SIG-M5 (cell line): ENCODE data around the gene TMEM147.

Experiments used
- DNase-seq: peaks from one replicate; lab custom pipeline; 2025; lab: John Stamatoyannopoulos, UW

The TMEM147 gene, protein sequence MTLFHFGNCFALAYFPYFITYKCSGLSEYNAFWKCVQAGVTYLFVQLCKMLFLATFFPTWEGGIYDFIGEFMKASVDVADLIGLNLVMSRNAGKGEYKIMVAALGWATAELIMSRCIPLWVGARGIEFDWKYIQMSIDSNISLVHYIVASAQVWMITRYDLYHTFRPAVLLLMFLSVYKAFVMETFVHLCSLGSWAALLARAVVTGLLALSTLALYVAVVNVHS

DNA sequence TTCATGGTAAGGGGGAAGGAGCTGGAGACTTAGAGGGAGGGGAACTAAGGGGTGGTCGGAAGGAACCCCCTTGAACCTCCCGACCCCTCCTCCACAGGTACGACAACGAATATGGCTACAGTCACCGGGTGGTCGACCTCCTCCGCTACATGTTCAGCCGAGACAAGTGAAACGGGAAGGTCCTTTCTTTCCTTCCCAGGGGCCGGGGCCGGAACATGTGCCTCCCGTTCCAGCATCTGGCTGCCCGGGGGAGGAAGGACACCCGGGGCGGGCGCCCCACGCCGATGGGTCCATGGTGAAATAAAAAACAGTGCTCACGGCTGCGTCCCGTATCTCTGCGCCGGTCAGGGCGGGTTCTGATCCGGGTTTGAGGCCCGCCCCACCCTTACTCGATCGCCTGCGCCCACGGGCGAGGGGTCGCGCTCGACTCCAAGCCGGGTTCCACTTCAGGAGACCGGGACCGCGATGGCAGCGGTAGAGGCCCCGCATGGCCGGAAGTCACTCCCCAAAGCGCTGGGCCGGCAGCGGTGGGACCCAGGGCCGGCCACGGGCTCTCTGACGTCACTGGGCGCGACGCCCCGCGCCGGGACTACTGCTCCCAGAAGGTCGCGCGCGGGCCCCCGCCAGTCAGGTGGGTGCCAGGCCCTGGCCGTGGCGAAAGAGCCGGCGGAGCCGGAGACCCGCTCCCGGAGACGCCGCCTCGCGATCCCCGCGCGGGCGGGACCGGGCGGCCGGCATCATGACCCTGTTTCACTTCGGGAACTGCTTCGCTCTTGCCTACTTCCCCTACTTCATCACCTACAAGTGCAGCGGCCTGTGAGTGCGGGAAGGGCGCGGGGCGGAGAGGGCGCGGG lies at the start of gene TMEM147:
Gene TMEM147 (plus strand): TSS at position 626 of the 854 bp plus-strand sequence. CDS start 114 bp downstream, at position 740.
- no peak for DNase-seq

DNA sequence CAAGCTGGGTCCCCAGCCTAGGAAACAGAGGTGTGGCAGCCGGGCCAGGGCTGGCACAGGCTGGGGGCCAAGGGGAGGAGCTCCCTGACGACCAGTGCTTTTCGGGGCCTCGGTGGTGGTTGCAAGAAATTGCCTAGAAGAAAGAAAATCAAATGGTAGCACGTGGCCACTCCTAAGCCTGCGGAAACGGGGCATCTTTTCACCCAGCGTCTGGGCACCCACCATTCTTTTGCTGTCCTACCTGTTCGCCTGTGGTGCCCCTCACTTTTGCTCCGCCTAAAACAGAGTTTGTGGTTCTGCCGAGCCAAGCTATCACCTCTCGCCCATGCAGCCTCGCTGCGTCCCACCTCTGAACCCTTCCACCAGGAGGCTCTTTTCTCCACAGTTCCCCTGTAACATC lies 48.0 kb upstream of the TMEM147 start:
- DNase-seq: no peak

DNA sequence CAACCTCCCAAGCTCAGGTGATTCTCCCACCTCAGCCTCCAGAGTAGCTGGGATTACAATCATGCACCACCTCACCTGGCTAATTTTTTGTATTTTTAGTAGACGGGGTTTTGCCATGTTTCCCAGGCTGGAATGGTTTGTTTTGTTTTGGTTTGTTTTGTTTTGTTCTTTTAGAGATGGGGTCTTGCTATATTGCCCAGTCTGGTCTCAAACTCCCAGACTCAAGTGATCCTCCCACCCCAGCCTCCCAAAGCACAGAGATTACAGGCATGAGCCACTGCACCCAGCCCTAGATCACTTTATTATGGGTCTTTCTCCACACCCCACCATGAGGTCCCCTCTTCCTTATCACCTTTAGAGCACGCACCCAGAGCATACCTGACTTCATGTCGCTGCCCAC lies 47.2 kb upstream of the TMEM147 start:
- DNase-seq: no peak

DNA sequence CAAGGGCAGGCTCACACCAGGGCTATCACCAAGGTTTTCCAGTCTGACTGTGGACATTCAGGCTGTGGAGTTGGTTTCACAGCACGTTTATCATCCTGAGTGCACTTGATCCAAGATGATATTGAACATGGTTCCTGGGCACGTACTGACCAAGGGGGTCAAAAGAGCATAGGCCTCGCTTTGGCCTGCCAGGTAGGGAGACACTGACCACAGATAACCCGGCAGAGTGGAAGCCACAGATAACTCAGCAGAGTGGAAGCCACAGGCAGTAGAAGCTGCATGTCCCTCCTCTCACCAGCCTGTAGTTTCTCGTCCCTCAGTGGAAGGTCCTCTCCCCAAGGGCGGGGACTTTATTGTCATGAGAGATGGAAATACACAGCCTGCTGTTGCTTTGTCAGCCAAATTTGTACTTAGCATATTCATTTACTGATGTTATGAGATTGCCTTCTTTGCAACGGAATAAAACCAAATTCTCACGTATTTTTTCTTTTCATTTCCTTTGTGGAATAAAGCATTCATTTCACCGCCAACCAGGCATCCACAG lies 46.4 kb upstream of the TMEM147 start:
- no peak for DNase-seq

DNA sequence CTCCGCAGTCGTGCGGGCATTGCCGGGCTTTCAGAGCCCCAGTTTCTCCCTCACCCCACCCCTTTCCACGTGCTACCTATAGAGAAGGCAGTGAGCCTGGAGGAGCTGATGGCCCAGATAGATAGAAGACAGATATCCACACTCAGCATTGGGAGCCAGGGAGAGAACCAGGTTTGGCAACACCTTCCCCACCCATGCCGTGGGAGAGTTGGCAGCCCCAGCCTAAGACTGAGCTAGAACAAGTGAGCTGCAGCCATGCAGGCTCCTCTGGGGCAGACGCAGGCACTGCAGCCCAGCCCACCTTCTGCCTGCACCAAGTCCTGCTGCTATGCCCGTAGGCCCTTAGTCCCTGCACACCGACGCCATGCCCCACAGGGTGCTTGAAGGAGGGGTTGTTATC lies 44.8 kb upstream of the TMEM147 start:
- DNase-seq: no peak

DNA sequence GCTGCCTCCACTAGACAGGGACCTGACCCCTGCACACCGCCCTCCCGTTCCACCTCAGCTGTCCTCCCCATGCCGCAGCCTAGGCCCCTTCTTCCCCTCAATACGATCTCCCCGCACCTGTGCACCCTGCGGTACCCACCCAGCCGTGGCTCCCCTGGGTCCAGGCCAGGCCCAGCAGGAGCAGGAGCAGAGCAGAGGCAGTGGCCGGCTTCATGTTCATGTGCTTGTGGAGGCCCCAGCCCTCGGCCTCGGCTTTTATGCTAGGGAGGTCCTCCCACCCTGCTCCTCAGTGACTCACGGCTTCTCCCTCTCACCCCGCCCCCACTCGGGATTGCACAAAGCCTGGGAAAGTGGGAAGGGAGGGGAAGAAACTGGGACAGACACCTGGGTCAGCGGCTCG lies 43.7 kb upstream of the TMEM147 start:
- no peak for DNase-seq

DNA sequence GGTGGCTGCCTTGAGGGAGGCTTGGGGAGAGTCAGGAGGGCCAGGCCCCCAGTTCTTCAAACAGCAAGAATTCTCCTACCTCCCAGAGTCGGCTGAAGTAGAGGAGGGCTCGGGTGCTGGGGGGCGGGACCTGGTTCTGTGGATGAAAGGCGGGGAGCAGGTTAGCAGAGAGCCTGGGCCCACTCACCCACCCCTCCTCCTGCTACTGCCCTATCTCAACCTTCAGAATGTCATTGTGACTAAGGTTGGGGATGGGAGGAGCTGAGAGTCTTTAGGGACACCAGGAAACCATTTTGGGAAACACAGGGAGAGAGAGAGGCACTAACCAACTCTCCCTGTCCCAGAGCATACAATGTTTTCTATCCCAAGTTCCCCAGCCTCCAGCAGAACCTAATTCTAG lies 42.7 kb upstream of the TMEM147 start:
- DNase-seq: no peak

DNA sequence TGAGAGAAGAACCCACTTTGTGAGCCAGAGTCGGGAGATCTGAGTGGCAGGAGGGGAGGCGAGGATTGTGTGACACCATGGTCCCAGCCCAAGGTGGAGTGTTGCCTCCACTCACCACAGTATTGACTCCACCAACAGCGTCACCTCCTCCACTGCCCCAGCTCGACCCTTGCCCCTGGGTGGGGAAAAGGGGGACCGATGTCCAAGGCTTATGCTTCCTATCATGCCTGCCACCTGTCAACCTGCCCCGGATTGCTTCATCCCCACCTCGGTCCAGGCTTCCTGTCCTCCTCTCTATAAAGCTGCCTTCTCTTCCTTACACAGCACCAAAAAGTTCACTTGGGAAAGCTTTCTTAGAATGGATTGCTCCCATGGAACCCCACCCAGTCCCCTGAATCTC lies 39.4 kb upstream of the TMEM147 start:
- DNase-seq: no peak

DNA sequence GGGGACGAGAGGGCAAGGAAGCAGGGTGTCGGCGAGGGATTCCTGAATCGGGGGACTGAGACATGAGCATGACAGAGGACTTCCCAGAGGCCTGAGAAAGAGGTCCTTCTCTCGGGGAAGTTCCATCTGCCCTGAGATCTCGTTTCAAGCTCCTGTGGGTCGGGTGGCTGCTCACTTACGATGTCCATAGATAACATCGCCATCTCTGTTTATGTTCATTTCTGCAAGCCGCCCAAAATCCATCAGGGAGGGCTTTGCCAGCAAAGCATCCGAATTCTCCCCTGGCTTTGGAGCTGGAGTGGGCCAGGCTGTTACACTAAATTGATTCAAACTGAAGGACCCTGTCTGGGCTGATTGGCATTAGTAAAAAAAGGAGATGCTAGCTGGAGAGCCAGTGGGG lies 37.9 kb upstream of the TMEM147 start:
- DNase-seq: no peak

DNA sequence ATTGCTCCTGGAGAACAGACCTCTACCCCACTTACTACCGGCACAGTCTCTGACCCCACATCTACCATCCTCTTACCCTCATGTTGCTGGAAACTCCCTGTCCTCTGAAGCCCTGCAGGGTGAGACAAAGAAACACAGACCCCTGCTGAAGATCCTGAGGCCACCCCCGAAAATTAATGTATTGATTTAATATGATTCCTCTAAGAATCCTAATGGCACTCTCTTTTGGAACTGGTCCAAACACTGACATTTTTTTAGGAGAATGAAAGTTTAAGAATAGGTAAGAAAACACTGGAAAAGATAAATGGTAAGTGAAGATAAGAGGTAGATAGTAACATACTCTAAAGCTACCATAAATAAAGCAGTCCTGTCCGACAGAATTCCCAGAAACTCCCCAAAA lies 37.3 kb upstream of the TMEM147 start:
- DNase-seq: no peak

DNA sequence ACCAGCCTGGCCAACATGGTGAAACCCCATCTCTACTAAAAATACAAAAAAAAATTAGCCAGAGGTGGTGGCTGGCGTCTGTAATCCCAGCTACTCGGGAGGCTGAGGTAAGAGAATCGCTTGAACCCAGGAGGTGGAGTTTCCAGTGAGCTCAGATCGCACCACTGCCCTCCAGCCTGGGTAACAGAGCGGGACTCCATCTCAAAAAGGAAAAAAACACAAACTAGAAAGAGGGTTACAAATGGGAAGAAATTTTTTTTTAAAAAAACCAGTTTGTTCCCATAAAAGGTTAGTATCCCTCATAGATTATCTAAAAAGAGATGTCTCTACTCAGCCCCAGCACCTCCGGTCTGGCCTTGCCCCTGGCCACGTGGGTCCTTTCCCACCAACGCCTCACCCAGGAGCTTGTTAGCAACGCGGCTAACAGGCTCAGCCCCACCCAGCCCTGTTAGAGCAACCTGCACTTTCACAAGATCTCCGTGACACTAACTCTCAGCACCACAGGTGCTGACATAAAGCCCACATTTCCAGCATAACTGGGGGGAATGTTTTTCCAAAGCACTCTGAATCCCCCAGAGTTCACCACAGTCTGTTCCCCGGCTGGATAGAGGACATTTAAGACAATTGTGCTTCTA lies 36.3 kb upstream of the TMEM147 start:
- no peak for DNase-seq

DNA sequence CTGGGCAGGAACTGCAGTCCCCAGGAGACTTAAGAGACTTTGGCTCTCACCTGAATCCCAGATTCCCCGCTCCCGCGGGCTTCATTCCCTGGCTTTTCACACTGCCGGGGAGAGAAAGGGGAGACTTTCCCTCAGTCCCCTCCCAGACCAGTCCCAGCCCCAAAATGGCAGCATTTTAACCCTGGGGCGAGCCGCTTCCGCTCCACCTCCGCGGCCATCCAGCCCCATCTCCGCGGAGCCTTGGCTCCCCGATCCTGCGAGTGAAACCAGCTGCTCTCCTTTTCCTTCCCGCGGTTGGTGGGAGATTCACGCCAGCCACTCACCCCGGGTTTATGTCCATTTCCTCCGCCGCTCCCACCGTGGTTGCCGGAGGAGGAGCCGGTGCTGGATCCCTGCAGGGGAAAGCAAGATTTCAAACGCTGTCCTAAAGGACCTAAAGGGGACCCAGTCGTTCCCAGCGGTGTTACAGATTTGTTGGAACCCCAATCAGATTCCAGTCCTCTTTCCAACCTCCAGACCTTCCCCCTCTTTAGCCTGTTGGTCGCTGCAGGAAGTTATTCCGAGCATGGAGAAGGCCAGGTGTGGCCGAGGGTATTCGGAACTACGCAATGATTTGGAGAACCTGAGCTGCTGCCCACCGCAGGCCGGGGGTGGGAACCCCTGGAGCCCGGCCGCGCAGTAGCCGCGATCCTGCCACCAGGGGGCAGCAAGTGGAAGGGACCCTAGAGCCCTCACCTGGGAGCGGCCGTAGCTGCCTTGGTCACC lies 35.4 kb upstream of the TMEM147 start:
- no peak for DNase-seq

DNA sequence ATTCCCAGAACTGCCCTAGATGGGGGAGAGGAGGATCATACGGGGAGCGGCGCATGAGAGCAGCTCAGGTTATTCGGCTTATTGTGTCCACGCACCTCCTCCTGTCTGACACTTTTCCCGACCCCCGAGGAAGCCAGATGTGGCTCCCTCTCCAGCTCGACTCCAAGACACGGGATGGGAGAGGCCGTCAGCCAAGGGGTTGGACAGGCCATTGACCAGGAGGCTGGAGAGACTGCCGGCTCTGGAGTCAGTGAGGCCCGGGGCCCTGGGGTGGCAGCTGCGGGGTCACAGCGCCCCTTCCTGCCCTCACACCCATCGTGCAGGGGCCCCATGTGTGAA lies 34.8 kb upstream of the TMEM147 start:
- no peak for DNase-seq

DNA sequence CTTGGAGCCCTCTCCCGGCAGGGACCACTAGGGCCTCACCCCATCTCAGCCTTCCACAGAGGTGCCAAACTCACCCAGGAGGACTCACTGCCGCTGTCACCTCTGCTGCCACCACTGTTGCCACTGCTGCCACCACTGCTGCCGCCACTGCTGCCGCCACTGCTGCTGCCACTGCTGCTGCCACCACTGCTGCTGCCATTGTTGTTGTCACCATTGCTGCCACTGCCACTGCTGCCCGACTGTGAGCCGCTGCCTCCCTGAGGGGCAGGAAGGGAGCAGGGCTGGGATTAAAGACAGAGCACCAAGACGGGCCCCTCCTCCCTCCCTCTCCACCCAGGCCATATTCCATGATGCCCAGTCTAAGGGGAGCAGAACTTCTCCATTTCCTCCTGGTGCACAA lies 34.1 kb upstream of the TMEM147 start:
- DNase-seq: no peak

DNA sequence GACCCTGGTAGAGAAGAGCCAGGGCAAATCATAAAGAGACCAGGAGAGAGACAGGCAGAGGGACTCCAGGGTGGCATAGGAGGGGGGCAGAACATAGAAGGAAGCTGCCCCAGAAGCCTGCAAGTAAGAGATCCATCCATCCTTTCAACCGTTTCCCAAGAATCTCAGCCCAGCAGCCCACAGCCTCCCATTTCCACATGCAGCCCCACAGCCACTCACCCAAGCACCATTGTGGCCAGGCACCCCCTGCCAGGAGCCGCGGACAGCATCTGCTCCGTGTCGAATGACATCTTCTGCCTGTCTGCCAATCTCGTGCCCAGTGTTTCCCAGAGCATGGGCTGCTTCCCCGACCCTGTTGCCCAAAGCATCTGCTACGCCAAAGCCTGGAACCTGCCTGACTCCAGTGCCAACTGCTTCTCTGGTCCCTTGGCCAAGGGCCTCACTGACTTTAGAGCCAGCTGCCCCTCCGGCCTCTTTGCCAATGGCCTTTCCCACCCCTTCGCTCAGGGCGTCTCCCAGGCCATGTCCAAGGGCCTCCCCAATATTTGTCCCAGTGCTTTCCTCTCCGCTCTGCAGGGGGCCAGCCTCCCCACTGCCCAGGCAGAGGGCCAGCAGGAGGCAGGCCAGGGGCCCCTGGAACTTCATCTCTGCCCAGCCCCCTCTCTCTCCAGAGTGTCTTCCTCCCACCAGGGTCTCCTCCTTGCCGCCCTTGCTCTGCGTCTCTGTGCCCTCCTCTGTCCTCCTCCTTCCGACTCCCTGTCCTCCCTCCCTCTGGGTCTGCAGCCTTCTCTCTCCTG lies 32.4 kb upstream of the TMEM147 start:
- no peak for DNase-seq

DNA sequence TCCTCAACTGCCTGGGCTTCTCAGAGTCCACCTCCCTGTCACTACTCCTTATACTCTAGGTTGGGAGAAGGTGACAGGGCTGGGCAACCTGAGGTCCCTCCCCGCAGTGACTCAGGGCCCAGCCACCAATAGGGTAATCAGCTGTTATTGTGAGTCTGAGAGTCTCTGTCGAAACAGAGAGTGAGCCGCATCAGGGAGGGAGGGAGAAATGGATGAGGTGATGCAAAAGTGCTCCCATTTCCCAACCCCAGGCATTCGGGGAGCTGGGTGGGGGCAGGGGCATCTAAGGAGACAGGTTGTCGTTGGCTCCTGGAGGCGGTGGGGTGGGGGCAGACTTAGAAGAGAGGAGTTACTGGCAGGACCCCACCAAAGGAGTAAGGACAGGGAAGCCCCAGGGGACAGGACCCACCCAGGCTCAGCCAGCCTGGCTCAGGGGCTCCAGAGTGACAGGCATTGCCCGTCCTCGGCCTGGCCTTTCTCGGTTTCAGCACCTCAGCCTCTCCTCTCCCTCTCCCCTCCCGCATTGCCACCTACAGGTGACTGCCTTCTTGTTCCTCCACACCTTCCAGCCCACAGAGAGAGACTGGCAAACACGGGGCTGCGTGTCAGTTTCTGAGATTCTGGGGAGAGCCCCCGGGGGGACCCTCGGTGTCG lies 31.7 kb upstream of the TMEM147 start, which contains the start of gene DMKN:
Gene DMKN (minus strand): TSS at position 22 of the 654 bp plus-strand sequence. CDS start 174 bp downstream, outside the sequence.
- no peak for DNase-seq

DNA sequence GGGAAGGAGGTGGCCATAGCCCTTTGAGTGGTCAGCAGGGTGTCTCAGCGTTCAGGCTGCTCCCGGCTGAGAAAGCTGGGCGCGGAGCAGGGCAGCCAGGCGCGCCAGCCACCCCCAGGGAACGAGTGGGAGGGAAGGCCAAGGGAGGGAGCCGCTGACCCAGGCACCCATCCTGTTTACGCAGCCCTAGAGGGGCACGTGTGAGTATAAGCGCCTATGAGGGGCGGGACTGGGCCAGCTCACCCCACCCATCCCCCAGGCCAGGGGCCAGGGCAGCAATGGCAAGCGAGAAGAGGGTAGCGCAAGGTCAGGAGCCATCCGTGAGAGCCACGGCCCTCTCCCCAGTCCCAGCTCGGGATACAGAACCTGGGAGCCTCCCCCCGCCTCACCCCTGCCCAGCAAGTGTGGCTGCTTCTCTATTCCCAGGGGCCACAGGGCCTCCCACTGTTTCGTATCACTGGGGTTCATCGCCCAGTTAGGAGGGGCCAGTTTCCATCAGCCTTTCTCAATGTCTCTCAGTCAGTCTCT lies 31.1 kb upstream of the TMEM147 start:
- DNase-seq: no peak

DNA sequence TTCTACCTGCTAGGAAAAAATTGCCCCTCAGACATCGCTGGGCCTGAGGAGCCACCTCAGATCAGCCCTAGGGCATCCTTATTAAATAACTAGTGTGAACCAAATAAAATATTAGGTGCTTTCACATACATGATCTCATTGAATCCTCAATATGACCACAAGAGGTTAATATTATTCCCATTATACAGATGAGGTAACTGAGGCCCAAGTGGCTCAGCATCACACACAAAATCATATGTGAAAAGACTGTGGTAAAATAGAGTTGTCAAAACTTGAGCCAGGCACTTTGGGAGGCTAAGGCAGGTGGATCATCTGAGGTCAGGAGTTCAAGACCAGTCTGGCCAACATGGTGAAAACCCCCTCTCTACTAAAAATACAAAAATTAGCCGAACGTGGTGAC lies 29.1 kb upstream of the TMEM147 start:
- no peak for DNase-seq

DNA sequence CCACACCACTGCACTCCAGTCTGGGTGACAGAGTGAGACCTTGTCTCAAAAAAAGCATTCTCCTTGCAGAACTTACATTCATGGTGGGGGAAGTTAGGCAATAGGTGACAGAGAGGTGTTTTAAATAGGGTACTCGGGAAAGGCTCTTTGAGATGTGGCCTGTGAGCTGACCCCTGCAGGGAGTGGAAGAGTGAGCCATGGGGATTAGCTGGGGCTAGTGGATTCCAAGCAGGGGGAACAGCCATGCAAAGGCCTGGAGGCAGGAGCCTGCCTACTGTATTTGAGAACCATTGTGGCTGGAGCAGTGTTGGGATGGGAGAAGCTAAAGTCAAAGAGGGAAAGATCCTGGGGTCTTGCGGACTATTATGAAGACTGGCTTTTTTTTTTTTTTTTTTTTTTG lies 28.1 kb upstream of the TMEM147 start:
- DNase-seq: no peak

DNA sequence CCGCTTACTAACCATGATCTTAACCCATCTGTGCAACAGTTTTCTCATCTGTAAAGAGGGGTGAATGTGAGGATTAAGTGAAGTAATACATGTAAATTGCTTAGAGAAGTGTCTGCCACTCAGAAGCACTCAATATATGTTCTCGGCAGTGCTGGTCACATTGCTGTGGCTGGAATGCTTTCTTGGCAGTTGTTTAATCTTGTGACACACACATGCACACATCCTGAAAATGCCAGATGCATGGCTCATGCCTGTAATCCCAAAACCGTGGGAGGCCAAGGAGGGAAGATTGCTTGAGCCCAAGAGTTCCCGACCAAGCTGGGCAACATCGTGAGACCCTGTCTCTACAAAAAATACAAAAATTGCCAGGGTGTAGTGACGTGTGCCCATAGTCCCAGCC lies 27.1 kb upstream of the TMEM147 start:
- no peak for DNase-seq

DNA sequence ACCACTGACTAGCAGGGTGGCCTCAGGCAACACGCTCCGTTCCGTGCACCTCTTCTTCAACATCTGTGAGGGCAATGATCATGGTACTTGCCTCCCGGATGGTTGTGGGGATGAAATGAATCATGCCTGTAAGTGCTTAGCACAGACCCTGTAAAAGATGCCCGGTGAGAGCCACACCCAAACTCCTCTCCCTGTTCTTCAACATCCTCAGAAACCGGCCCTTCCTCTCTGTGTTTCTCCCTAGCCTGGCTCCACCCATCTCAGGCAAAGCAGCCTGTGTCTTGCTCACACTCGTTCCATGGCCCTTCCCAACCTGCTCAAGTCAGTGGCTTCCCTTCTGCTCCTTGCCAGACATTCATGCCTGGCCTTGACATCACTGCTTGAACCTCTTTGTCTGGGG lies 26.1 kb upstream of the TMEM147 start:
- no peak for DNase-seq
